GM12864 (cell line): ENCODE results near the gene FNDC3B.

Source experiments
- DNase-seq: peaks from one replicate; pipeline ENCODE4 v3.0.0-alpha.2; 2011; ENCODE audit warnings: low read depth
- H3K4me3 ChIP-seq: 2 replicates; pipeline ENCODE4 v1.5.1; 2011; ENCODE audit warnings: mild to moderate bottlenecking, low read depth, low read length, control low read depth
- TF ChIP-seq, protein P1 (sequence below): IDR thresholded peaks from 2 replicates; pipeline ENCODE4 v1.5.1; 2011; ENCODE audit warnings: low read depth, mild to moderate bottlenecking, moderate library complexity, low read length, control low read depth, inconsistent platforms; ENCODE audit errors: missing control alignments

FNDC3B gene

DNA sequence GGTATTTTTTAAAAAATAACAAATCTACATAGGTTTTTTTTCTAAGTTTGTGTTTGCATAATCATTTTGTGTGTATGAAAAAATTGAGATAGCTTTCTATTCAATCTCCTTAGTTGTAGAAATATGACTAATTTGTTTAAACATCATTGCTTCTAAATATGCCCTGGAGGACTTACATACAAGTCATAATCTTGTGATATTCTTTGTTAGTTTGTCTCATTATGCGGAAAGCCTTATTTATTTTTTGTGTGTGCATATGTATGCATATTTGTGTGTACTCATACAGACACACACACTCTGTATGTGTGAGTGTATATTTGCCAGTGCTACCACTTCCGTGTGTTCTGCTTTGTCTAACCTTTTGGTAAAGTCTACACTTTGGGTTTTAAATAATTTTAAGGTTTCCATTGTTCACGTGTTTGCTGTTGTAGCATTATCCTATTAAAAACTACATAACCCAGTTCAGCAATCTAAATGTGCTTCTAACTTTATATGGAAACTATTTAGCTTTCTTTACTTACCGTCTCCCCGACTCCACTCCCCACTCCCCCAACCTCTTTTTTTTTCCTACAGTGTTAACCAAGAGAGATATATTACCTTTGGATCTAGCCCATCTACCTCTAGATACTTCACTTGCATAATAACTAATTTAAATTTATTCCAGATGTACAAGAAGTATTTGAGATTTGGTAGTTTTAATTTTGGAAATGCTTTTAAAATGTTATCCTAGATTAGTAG, 111.7 kb downstream of the FNDC3B start:
- DNase-seq = no peak
- TF ChIP-seq, protein P1, sequence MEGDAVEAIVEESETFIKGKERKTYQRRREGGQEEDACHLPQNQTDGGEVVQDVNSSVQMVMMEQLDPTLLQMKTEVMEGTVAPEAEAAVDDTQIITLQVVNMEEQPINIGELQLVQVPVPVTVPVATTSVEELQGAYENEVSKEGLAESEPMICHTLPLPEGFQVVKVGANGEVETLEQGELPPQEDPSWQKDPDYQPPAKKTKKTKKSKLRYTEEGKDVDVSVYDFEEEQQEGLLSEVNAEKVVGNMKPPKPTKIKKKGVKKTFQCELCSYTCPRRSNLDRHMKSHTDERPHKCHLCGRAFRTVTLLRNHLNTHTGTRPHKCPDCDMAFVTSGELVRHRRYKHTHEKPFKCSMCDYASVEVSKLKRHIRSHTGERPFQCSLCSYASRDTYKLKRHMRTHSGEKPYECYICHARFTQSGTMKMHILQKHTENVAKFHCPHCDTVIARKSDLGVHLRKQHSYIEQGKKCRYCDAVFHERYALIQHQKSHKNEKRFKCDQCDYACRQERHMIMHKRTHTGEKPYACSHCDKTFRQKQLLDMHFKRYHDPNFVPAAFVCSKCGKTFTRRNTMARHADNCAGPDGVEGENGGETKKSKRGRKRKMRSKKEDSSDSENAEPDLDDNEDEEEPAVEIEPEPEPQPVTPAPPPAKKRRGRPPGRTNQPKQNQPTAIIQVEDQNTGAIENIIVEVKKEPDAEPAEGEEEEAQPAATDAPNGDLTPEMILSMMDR = no peak
- no peak overlapping the region for H3K4me3 ChIP-seq

DNA sequence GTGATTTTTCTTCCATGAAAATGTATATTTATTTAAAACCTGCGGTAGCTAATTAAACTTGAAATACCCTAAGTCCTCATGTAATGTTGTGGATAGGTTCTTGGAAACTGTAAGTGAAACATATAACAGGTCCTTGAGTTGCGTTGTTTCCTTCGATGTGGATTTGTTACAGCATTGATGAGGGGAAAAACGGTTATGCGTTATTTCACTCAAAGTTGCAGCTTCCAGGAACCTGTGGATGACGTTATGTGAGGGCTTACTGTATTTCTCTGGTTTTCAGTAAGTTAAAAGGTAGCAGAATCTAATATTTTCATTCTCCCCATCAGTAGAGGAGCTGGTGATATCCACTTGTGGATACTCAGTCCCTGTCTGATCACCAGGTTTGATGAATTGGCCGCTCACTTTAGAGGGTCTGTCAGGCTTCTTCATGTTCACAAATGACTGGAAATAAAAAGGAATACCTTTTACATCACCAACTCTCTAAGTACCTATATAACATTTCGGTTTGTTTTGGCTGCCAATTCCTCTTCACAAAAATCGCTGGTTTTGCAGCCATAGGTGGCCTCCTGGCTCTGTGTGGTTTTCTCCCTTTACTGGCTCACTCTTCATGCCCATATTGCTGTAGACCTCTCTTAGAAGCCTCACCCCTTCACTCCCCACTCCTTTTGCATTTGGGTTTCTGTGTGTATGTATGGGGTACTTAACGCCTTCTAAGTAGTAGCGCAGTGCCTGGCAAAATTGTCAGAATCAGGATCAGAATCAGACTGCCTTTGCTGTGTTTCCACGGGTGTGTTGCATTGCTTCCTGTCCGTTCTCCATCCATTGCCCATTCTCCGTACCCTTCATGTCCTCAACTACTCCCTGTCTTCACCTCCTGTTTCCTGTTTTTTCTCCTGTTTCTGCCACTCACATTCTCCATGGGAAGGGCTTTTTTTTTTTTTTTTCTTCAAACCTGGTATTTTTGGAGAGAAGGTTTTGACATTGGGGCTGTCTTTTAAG, 112.6 kb downstream of the FNDC3B start:
- TF ChIP-seq, protein P1 = no peak
- DNase-seq = no peak
- H3K4me3 ChIP-seq = no peak overlapping the region

DNA sequence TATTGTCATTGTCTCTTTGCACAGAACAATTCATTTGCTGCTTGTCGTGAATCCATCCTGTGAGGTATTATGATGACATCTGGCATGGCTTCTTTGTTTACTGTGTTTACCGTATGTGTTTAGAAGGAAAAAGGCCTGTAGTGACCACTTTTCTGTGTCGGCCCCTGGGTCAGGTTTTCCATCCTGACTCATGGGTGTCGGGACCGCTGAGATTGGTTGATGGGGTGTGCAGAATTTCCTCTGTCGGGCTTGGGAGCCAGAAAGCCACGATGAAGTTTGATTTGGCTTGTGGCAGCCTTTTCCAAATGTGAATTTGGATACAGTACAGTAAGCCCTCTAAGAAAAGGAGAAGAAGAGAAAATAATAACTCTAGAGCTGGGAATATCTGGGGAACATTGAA, 113.5 kb downstream of the FNDC3B start:
- no peak overlapping the region for H3K4me3 ChIP-seq
- DNase-seq = no peak
- TF ChIP-seq, protein P1 = no peak

DNA sequence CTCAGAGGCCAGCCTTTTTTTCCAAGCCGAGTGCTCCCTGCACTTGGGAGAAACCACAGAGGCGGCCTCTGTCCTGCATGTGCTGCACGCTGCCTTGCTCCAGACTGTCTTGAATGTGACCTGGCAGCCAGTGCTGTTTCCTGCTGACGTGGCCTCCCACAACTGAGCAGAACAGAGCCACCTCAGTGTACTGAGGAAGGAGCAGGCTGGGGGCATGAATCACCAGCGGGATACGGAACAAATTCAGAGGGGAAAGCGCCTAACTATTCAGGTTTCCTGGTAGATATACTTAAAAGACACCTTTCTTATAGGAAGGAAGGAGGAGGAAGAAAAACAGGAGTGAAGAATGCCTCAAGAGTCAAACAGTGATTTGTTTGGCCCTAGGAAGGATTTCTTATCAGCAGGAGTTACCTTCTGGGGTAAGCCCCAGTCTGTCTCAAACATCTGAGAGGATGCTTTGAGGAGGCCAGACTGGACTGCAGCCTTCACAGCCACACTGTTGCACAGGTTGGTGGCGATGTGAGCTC, 114.0 kb downstream of the FNDC3B start:
- DNase-seq = no peak
- TF ChIP-seq, protein P1 = no peak
- H3K4me3 ChIP-seq = no peak overlapping the region

DNA sequence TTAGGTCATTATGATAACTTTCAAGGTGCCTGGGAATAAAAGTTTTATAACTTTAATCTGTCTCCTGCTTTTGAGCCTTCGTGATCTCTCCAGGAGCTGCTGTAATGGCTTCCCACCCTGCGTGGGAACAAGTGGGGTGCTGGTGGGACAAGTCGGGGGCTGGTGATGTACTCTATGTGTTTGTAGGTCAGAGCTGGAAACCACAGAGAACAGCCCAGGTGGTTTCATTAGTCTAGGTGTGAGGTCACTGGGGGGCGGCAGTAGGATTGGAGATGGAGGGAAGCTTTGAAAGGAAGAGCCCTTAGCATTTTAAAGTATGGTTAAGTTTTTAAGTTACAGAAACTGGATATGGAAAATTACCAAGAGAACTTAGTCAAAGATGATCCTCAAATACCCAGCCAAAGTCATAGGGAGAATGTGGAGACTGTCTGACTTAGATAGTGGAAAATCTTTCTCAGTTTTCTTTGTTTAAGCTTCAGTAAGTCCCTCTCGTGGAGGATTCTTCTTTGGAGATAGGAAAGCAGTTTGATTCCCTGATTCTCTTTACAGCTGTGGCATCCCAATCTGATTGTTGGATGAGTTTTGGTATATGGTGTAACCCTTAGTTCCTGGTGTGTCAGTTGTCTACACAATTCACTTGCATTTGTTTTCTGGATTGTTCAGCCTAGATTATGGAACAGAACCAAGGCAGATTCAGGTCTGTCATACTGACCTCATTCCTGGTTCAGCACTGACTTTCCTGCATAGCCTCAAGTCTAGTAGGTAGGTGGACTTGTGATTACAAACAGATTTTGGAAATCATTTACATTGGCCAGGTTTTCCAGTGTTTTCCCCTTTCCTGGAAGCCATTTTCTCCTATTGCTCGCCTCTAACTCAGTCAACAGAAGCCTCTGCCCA, 115.6 kb downstream of the FNDC3B start:
- no peak overlapping the region for H3K4me3 ChIP-seq
- TF ChIP-seq, protein P1 = no peak
- no peak for DNase-seq

DNA sequence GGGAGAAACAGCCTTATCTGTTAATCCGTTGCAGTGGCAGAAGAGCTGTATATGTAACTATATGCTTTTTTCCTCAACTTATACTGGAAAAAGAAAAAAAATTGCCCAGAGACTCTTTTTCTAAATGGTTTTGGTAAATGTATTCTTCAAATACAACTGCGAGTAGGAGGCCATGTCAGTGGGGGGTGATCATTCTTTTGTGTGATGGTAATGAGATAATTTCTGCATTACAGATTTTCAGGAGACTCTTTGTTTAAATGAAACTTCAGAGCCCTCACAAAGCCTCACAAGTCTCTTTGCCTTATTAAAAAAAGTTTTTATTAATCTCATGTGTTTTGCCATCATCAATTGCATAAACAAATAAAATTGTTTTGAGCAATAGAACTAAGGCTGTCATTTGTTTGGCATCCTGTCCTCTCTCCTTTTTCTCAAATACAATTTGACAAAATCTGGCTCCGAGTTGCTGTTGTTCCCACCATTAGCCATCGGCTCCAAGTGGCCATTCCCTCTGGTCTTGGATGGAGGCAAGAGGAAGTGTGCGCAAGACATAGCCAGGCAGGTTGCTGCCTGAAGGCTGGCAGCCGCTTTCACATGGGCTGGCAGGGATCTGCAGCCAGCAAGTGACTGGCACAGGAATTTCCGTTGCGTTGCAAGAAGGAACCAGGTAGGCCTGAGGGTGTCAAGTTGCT, 116.7 kb downstream of the FNDC3B start:
- H3K4me3 ChIP-seq = no peak overlapping the region
- DNase-seq = no peak
- TF ChIP-seq, protein P1 = no peak
